Measurements from ENCODE around the gene PDP2.

GRCh38 chr16:66888647-66889615, 8.6 kb downstream of the PDP2 start:
- no peak for TF ChIP-seq POLR2AphosphoS5 (IDR thresholded peaks at IDR 0.05; ENCODE audit: low read depth, low read length)
- TF ChIP-seq, protein P1, sequence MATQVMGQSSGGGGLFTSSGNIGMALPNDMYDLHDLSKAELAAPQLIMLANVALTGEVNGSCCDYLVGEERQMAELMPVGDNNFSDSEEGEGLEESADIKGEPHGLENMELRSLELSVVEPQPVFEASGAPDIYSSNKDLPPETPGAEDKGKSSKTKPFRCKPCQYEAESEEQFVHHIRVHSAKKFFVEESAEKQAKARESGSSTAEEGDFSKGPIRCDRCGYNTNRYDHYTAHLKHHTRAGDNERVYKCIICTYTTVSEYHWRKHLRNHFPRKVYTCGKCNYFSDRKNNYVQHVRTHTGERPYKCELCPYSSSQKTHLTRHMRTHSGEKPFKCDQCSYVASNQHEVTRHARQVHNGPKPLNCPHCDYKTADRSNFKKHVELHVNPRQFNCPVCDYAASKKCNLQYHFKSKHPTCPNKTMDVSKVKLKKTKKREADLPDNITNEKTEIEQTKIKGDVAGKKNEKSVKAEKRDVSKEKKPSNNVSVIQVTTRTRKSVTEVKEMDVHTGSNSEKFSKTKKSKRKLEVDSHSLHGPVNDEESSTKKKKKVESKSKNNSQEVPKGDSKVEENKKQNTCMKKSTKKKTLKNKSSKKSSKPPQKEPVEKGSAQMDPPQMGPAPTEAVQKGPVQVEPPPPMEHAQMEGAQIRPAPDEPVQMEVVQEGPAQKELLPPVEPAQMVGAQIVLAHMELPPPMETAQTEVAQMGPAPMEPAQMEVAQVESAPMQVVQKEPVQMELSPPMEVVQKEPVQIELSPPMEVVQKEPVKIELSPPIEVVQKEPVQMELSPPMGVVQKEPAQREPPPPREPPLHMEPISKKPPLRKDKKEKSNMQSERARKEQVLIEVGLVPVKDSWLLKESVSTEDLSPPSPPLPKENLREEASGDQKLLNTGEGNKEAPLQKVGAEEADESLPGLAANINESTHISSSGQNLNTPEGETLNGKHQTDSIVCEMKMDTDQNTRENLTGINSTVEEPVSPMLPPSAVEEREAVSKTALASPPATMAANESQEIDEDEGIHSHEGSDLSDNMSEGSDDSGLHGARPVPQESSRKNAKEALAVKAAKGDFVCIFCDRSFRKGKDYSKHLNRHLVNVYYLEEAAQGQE (IDR thresholded peaks at IDR 0.05; ENCODE audit: insufficient read depth in 1 of 2, low read depth in 2 of 2, low read length in 2 of 2) = no peak

All from PFSK-1 (cell line).